ENCODE results near the gene TMEM39A. TPM values are rescaled to one million over a fixed set of nuclear protein-coding genes. Genes with fewer than 3 reads are reported as not detected.

The TMEM39A gene
- total and polyA plus RNA-seq, 2 donors from 2014 or later = 7.0 to 37.0 TPM

DNA sequence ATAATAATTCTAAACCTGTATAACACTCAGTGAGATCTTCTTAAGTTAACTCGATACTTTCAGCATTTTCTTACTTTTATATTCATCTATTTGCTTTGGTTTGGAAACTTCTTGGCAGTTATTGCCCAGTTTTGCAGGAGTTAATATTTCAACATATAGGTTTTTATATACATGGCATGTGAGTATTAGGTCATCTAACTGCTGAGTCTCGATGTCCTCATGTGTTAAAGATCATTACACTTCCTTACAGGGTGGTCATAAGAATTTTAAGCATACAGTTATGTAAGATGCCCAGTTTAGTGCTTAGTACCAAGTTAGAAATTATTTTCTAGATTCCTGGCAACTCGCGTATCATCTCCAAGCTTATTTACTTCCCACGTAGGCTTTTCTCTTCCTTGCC, 62.9 kb downstream of the TMEM39A start:
- peaks cover 0 to 9% (median 0%) of the 10 kb centered on the region in 3 donors for H3K36me3 ChIP-seq (ENCODE audit: control insufficient read depth in 2 of 3, insufficient read depth in 3 of 3, low read length in 3 of 3)
- TF ChIP-seq, protein P1, sequence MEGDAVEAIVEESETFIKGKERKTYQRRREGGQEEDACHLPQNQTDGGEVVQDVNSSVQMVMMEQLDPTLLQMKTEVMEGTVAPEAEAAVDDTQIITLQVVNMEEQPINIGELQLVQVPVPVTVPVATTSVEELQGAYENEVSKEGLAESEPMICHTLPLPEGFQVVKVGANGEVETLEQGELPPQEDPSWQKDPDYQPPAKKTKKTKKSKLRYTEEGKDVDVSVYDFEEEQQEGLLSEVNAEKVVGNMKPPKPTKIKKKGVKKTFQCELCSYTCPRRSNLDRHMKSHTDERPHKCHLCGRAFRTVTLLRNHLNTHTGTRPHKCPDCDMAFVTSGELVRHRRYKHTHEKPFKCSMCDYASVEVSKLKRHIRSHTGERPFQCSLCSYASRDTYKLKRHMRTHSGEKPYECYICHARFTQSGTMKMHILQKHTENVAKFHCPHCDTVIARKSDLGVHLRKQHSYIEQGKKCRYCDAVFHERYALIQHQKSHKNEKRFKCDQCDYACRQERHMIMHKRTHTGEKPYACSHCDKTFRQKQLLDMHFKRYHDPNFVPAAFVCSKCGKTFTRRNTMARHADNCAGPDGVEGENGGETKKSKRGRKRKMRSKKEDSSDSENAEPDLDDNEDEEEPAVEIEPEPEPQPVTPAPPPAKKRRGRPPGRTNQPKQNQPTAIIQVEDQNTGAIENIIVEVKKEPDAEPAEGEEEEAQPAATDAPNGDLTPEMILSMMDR (IDR thresholded peaks at IDR 0.05; ENCODE audit: borderline replicate concordance, extremely low read depth, insufficient read depth) = no peak

DNA sequence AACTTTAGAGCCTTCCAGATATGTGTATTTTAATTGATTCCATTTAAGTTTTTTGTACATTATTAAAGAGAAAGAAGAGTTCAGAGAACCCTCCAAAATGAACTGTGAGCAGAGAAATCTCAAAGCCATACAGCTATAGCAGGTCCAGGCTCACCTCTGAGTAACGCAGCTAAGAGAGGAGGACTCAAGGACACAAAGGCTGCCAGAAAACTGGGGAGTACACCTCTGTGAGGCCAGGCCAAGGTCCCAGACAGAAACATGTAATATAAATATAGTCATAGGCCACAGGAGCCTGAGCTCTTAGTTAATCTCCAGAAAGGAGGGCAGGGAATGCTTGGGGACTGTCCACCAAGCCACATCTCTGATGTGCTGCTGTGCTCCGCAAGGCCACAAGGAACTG, 66.5 kb downstream of the TMEM39A start:
- peaks cover 0 to 8% (median 8%) of the 10 kb centered on the region in 3 donors for H3K36me3 ChIP-seq (ENCODE audit: control insufficient read depth in 2 of 3, insufficient read depth in 3 of 3, low read length in 3 of 3)

More for the DNA sequence above, 62.9 kb downstream of the TMEM39A start:
- H3K9ac ChIP-seq (ENCODE audit: low read length in 3 of 3) = no peak overlapping the region
- no peaks in the 10 kb centered on the region for H3K4me1 ChIP-seq (ENCODE audit: control insufficient read depth in 2 of 3, insufficient read depth in 2 of 3, low read depth in 1 of 3, low read length in 3 of 3)
- no peaks in the 10 kb centered on the region for H3K9me3 ChIP-seq (ENCODE audit: control insufficient read depth in 2 of 3, insufficient read depth in 1 of 3, low read length in 3 of 3)
- H3K4me3 ChIP-seq (ENCODE audit: low read length in 3 of 3) = no peak overlapping the region
- FAIRE-seq (no peak), DNase-seq (no peak)
- H3K27me3 ChIP-seq (ENCODE audit: control insufficient read depth, insufficient read depth, low read length) = no peaks in the 10 kb centered on the region
- no peak overlapping the region for H3K27ac ChIP-seq (ENCODE audit: low read depth in 2 of 2, low read length in 2 of 2)
- intact Hi-C loops (cut with DNase I) = no loop called here

DNA sequence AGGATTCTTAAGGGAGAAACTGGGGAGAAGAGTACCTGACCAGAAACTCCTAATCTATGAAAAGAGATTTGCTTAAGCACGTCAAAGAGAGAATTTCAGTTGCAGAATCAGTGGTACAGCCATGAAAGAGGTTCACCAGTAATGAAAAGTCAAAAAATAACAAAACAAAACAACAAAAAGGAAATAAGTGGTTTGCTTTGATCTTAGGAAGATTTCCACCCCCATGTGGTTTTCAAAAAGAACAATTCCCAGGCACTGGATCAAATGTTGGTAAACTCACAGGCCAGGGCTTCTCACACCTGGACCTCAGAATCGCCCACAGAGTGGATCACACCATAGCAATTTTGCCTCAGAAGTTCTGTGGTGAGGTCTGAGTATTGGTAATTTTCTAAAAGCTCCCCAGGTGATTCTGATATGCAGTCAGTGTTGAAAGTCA, 67.5 kb downstream of the TMEM39A start:
- intact Hi-C loops (cut with DNase I) = no loop called here
- FAIRE-seq (no peak), DNase-seq (no peak)
- no peak overlapping the region for H3K27ac ChIP-seq (ENCODE audit: low read depth in 2 of 2, low read length in 2 of 2)
- TF ChIP-seq, protein P1 (IDR thresholded peaks at IDR 0.05; ENCODE audit: borderline replicate concordance, extremely low read depth, insufficient read depth) = no peak
- no peak overlapping the region for H3K9ac ChIP-seq (ENCODE audit: low read length in 3 of 3)
- H3K4me3 ChIP-seq (ENCODE audit: low read length in 3 of 3) = no peak overlapping the region
- no peaks in the 10 kb centered on the region for H3K4me1 ChIP-seq (ENCODE audit: control insufficient read depth in 2 of 3, insufficient read depth in 2 of 3, low read depth in 1 of 3, low read length in 3 of 3)
- H3K9me3 ChIP-seq (ENCODE audit: control insufficient read depth in 2 of 3, insufficient read depth in 1 of 3, low read length in 3 of 3) = no peaks in the 10 kb centered on the region
- no peaks in the 10 kb centered on the region for H3K27me3 ChIP-seq (ENCODE audit: control insufficient read depth, insufficient read depth, low read length)
- peaks cover 0 to 11% (median 10%) of the 10 kb centered on the region in 3 donors for H3K36me3 ChIP-seq (ENCODE audit: control insufficient read depth in 2 of 3, insufficient read depth in 3 of 3, low read length in 3 of 3)

More for the DNA sequence above, 66.5 kb downstream of the TMEM39A start:
- Histone ChIP-seq H3K27ac (ENCODE audit: low read depth in 2 of 2, low read length in 2 of 2) (no peak overlapping the region), H3K4me3 (ENCODE audit: low read length in 3 of 3) (no peak overlapping the region), H3K4me1 (ENCODE audit: control insufficient read depth in 2 of 3, insufficient read depth in 2 of 3, low read depth in 1 of 3, low read length in 3 of 3) (no peaks in the 10 kb centered on the region), H3K9ac (ENCODE audit: low read length in 3 of 3) (no peak overlapping the region), H3K9me3 (ENCODE audit: control insufficient read depth in 2 of 3, insufficient read depth in 1 of 3, low read length in 3 of 3) (no peaks in the 10 kb centered on the region), H3K27me3 (ENCODE audit: control insufficient read depth, insufficient read depth, low read length) (no peaks in the 10 kb centered on the region)
- TF ChIP-seq, protein P1 (IDR thresholded peaks at IDR 0.05; ENCODE audit: borderline replicate concordance, extremely low read depth, insufficient read depth) = no peak
- intact Hi-C loops (cut with DNase I) = no loop called here
- DNase-seq = no peak
- no peak for FAIRE-seq

DNA sequence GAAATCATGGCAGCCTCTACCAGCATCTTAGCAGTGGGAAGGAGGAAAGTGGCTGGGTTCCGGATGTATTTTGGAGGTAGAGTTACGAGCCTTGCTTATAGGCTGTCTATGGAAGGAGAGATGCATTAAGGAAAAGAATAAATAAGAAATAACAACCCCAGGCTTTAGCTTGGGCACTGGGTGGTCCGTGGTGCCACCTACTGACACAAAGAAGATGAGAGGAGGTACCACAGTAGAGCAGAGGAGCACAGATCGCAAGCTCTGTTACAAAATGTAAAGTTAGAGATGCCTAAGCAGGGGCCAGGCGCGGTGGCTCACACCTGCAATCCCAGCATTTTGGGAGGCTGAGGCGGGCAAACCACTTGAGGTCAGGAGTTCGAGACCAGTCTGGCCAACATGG, 74.8 kb downstream of the TMEM39A start:
- DNase-seq (no peak), FAIRE-seq (no peak)
- intact Hi-C loops (cut with DNase I) = no loop called here
- Histone ChIP-seq H3K27ac (ENCODE audit: low read depth in 2 of 2, low read length in 2 of 2) (no peak overlapping the region), H3K9ac (ENCODE audit: low read length in 3 of 3) (no peak overlapping the region), H3K4me1 (ENCODE audit: control insufficient read depth in 2 of 3, insufficient read depth in 2 of 3, low read depth in 1 of 3, low read length in 3 of 3) (no peaks in the 10 kb centered on the region), H3K27me3 (ENCODE audit: control insufficient read depth, insufficient read depth, low read length) (no peaks in the 10 kb centered on the region), H3K36me3 (ENCODE audit: control insufficient read depth in 2 of 3, insufficient read depth in 3 of 3, low read length in 3 of 3) (peaks cover 0 to 9% (median 5%) of the 10 kb centered on the region in 3 donors), H3K9me3 (ENCODE audit: control insufficient read depth in 2 of 3, insufficient read depth in 1 of 3, low read length in 3 of 3) (no peaks in the 10 kb centered on the region), H3K4me3 (ENCODE audit: low read length in 3 of 3) (no peak overlapping the region)
- TF ChIP-seq, protein P1 (IDR thresholded peaks at IDR 0.05; ENCODE audit: borderline replicate concordance, extremely low read depth, insufficient read depth) = no peak

All from kidney (tissue), 14 donors.